ENCODE measurements around the gene NDUFAF8. TPM values are rescaled to one million over a fixed set of nuclear protein-coding genes. Genes with fewer than 3 reads are reported as not detected.

NDUFAF8 gene
- total RNA-seq, 1 donor from 2014 or later = 58.0 TPM

DNA sequence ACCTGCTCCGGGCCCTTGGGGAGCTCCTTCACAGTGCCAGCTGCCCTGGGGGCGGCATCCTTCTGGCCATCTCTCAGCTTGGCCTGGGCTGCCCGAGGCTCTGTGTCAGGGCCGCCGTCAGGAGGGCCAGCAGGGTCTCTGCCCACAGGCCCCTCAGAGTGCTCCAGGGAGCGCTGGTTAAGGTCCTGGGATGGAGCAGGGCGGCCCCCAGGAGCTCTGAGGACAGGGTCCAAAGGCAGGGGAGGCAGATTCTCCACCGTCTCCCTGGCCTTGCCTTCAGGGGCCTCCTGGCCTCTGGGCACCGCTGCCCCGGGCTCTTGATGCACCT lies 7.2 kb downstream of the NDUFAF8 start:
- DNase-seq (ENCODE audit: missing footprints) (peak; percentile 56), ATAC-seq (no peak)
- intact Hi-C loops (cut with DNase I) = no loop called here

DNA sequence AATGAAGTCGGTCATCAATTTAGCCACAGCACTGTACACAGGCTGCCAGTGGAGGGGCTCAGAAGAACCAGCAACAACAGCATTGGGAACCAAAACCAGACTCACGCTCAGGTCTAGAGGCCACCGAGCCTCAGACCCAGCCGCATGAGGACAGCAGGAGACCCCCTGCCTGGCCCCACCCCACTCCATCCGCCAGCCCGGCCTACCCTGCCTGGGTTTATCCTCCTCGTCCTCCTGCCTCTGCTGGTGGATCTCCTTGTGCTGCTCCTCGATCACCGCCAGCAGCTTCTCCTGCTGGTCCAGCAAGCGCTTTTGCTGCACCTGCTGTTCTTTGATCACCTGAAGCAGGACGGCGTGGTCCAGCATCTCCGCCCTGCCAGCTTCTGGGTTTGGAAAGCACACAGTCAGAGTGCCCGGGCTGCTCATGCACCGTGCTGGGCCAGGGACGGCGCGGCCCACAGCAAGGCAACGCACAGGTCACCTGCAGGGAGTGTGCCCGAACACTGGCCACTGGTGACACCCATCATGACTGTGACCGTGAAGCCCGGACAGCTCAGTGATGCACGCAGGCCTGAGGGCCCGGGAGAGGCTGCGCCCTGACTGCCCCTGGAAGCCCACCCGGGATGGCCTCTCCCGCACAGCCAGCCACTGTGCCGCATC lies 7.7 kb downstream of the NDUFAF8 start:
- intact Hi-C loops (cut with DNase I) = no loop called here
- ATAC-seq (no peak), DNase-seq (ENCODE audit: missing footprints) (peak; percentile 64)

DNA sequence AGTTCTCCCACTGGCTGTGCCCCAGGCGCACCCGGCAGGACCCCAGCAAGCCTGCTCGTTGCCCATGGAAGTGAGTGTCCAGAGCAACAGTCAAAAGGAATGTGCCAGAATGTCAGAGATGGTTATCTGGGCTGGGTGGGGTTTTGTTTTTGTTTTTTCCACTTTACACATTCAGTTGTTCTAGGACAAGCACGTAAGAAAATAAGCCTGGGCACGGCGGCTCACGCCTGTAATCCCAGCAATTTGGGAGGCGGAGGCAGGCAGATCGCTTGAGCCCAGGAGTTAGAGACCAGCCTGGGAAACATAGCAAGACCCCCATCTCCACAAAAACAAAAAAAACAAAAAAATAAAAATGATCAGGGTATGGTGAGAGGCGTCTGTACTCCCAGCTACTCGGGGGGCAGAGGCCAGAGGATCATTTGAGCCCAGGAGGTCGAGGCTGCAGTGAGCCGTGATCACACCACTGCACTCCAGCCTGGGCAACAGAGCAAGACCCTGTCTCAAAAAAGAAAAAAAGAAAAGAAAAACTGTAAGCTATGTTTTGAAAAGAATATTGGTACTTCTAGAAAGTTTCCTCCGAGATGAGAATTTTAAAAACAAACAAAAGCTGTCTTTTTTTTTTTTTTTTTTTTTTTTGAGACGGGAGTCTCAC lies 8.3 kb downstream of the NDUFAF8 start:
- DNase-seq (ENCODE audit: missing footprints) (peak; percentile 20), ATAC-seq (no peak)
- intact Hi-C loops (cut with DNase I) = no loop called here

DNA sequence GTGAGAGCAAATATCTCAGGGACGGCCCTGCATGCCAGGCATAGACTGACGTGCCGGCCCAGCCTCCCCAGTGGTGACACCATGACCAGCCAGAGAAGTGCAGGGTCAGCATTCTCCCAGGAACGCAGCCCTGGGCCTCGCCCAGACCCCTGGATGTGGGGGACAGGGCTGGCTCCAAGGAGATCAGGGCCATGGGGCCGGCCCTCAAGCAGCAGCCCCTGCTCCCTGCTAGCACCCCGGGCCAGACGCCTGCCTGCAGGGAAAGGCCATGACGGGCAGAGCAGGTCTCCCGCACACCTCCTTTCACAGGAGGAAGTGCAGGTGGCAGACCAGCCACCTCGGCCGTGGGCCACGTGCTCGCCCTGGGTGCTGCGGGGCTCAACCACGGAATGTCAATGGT lies 9.5 kb downstream of the NDUFAF8 start:
- DNase-seq (ENCODE audit: missing footprints) = peak; percentile 40
- ATAC-seq = no peak
- intact Hi-C loops (cut with DNase I) = no loop called here

DNA sequence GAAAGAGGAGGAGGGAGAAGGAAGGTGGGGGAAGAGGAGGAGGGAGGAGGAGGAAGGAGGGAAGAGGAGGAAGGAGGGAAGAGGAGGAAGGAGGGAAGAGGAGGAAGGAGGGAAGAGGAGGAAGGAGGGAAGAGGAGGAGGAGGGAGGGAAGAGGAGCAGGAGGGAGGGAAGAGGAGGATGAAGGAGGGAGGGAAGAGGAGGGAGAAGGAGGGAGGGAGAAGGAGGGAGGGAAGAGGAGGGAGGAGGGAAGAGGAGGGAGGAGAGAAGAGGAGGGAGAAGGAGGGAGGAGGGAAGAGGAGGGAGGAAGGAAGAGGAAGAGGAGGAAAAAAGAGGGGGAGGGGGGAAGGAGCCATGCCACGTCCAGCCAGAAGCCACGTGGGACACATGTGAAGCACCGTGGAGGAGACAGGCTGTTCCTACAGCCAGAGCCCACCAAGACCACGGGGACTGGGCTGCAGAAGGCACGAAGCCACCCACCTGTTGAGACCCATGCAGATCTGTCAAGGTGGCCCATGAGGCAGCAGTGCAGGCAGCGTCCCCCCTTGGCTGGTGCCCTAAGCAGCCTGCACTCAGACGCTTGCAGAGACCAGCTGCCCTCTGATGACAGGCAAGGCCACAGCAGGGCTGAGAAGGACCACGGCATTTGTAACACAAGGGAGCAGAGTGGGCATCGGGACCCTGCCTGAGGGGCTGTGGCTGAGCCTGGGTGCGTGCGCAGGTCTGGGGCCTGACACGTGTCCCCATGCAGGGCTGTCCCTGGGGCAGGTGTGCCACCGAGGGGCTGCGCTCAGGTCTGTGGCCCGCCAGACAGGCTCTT lies 10.3 kb downstream of the NDUFAF8 start:
- DNase-seq (ENCODE audit: missing footprints) (peak; percentile 35), ATAC-seq (no peak)
- intact Hi-C loops (cut with DNase I) = loop anchor here (5.0 kb wide), 2 partner anchors 153 to 288 kb away; no protein-coding TSS in a partner anchor

DNA sequence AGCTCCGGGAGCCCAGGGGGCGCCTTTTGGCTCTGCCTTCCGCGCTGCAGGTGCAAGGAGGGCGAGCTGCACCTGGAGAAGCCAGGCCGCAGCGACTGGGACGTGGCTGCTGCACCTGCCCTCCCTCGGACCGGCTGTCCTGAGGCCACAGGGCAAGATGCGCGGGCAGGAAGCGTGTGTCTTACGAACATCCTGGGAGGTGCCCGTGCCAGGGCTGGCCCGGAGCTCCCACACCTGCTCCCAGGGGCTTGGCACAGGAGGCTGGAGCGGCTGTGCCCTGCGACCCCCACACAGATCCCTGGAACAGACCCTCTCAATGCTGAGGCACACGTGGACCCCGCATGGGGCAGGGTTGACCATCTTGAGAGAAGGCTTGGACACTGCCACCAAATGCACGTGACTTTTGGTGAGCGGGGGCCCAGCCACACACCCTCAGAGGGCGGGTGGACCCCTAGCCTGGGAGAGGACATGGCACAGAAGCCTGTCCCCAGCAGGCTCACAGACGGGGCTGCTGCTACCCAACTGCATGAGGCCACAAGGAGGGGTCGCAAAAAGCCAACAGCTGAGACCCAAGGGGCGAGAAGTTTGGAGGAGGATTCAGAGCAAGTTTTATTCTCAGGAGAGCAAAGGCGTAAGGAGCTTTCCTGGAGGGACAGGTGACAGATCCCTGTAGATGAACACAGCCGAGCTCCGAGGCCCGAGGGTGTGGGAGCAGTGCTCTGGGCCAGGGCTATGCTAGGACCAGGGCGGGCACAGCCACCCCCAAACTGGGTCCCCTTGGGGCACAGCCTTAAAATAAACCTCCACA lies 11.4 kb downstream of the NDUFAF8 start:
- peak; percentile 34 for DNase-seq (ENCODE audit: missing footprints)
- ATAC-seq = no peak
- intact Hi-C loops (cut with DNase I) = loop anchor here (5.0 kb wide), 2 partner anchors 152 to 287 kb away; no protein-coding TSS in a partner anchor

DNA sequence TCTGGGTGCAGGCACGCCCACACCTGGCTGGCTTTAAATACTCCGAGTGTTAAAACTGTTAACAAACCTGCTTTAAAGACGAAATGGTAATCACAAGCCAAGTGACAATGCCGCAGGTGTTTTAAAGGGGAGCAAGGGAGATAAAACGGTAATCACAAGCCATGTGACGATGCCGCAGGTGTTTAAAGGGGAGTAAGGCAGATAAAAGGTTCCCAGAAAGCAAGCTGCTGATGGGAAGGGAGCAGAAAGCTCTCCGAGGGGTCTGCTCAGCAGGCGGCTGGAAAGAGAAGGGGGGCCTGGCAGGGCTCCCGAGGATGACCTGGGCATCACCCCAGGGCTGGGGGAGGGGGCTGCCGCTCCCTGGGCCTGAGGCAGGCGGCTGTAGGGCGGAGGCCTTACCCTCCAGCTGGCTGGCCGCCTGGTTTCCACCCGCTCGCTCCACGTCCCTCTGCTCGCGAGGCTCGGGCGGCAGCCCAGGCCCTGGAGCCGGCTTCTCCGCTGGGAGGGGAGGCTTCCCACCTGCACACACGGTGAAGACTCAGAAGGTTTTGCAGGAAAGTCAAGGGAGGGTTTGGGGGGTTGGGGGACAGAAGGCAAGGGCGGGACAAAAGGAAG lies 12.1 kb downstream of the NDUFAF8 start:
- ATAC-seq (peak; percentile 47), DNase-seq (ENCODE audit: missing footprints) (peak; percentile 64)
- intact Hi-C loops (cut with DNase I) = loop anchor here (5.0 kb wide), 2 partner anchors 151 to 286 kb away; no protein-coding TSS in a partner anchor

DNA sequence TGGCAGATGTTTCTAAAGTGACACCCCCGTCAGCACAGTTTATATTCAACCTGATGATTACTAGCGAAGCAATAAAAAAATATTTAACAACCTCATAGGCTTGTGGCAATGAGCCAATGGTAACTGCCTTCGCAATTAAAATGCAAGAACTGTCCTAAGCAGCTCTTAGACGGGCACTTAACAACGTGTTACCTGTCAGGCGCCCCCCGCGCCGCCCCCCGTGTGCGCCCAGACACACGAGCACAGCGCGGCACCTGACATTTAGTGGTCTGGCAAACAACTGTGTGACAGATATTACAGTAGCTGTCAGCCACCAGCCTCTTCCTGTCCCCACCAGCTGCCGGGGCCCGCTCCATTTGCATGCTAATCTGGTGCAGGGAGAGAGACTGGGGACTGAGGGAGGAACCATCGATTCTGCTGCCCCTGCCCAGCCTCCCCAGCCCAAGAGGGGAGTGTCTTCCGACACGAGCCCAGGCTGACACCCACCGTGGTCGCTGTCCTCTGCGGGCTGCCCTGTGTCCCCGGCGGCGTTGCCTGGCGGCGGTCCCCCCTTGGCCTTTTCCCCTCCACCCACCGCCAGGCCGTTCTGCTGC lies 12.7 kb downstream of the NDUFAF8 start:
- intact Hi-C loops (cut with DNase I) = loop anchor here (5.0 kb wide), 2 partner anchors 150 to 285 kb away; no protein-coding TSS in a partner anchor
- no peak for ATAC-seq
- DNase-seq (ENCODE audit: missing footprints) = peak; percentile 60

DNA sequence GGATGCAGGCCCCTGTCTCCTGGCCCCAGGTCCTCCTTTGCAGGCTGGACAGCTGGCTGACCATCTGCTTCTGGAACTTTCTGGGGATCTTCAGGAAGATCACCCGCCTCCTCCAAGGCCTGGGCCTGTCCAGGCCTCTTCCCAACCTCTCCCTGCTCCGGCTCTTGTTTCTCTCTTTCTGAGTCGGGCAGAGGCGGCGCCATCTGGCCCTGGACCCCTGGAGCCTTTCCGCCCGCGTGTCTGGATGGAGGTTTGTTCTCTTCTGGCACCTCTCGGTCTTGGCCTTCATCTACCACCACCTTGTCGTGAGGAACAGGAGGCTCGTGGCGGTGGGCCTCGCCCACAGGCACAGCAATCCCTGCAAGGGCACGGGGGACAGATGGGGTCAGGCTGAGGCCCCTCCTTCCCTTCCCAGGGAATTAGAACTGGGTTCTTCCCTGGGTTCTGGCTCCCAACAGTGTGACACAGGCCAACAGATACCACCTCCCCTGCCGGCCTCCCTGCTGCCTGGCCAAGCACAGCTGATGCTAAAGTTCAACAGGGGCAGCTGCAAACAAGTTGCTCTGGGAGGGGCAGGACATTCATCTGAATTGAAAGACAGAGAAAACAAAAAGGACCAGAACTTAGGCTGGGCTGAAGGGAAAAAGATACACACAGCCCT lies 13.3 kb downstream of the NDUFAF8 start:
- peak; percentile 50 for DNase-seq (ENCODE audit: missing footprints)
- intact Hi-C loops (cut with DNase I) = loop anchor here (5.0 kb wide), 2 partner anchors 150 to 285 kb away; no protein-coding TSS in a partner anchor
- no peak for ATAC-seq

DNA sequence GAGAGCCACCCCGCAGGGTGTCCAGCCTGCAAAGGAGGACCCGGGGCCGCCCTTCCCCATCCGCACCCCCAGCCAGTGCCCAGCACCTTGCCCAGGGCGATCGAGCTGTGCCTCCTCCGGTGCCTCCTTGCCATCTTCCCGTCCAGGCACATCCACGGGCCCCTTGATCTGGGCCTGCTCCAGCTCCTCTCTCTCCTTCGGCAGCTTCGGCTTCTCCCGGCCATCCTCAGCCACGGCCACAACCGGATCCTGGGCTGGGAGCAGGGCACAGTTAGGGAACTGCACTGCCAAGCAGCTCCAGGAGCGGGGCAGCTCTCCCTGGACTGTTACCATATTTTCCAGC lies 13.8 kb downstream of the NDUFAF8 start:
- ATAC-seq (no peak), DNase-seq (ENCODE audit: missing footprints) (peak; percentile 69)
- intact Hi-C loops (cut with DNase I) = loop anchor here (5.0 kb wide), 2 partner anchors 149 to 284 kb away; no protein-coding TSS in a partner anchor

DNA sequence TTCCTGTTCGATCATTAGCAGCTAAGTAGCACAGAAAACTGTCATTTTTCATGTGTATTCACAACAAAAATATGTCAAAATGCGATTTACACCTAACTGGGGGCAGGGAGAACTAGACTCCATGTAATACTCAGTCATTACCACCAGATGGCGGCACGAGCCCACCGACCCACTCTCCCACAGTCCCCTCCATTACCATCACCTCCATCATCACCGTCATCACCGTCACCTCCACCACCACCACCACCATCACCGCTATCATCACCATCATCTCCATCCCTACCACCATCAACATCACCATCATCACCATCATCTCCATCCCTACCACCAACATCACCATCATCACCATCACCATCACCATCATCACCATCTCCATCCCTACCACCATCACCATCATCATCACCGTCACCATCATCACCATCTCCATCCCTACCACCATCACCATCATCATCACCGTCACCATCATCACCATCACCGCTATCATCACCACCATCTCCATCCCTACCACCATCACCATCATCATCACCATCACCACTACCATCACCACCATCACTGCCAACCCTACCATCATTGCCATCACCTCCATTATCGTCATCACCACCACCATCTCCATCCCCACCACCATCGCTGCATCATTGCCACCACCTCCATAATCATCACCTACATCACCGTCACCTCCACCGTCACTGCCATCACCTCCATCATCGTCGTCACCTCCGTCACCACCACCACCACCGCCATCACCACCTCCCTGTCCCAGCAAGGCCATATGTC lies 14.4 kb downstream of the NDUFAF8 start:
- intact Hi-C loops (cut with DNase I) = loop anchor here (2.0 to 5.0 kb wide), 3 partner anchors 149 to 347 kb away; no protein-coding TSS in a partner anchor
- DNase-seq (ENCODE audit: missing footprints) = peak; percentile 82
- ATAC-seq = peak; percentile 51

DNA sequence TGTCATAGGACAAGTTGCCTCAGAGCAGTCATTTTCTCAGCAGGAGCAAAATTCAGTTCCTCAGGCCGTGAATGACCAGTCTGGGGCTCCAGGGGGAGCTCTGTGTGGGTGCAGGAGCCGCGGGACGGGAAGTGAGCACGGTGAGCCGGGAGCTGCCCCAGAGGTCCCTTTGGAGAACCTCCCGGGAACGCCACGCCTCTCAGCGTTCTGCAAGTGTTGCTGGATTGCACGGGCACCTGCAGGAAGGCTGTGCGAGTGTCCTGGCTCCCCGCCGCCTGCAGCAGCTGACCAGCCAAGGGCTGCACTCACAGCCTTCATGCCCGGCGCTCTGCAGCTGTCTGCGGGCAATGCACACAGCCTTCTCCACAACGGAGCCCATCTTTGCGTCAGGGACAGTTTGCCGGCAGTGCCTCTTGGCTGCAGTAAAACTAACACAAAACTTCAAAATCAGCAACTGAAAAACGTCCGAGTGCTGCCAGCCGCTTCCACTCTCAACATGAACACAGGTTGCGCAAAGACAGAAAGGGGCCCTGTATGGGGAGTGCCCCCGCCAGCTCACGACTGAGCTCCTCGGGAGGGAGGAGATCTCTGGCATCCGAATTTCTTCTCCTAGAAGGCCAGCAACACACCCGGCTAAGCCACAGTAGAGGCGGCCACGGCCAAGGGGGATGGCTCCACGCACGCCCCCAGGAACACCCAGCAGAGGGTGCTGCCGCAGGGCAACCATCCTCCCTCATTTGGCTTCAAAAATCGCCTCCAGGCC lies 16.0 kb downstream of the NDUFAF8 start:
- intact Hi-C loops (cut with DNase I) = loop anchor here (1.0 to 5.0 kb wide), 5 partner anchors 37 to 346 kb away; no protein-coding TSS in a partner anchor
- peak; percentile 92 for DNase-seq (ENCODE audit: missing footprints)
- peak; percentile 86 for ATAC-seq

DNA sequence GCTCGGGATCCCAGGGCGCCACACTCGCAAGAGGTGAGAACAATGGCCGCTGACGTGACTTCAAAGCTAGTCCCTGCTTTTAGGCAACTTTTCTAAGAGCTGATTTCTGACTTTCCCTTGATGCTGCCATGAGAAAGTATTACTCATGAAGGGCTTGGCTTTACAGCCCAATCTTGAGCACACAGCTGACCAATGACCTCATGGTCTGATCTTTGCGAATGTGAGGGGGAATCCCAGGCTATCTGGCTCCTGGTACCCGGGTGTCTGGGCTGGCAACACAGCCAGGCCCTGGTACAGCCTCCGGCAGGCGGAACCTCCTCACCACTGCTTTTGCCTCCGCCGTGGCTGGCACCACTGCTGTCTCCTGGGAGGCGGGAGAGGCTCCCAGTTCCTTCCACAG lies 17.5 kb downstream of the NDUFAF8 start:
- intact Hi-C loops (cut with DNase I) = loop anchor here (5.0 kb wide), 1 partner anchor 36 kb away; no protein-coding TSS in a partner anchor
- ATAC-seq = no peak
- DNase-seq (ENCODE audit: missing footprints) = peak; percentile 42

DNA sequence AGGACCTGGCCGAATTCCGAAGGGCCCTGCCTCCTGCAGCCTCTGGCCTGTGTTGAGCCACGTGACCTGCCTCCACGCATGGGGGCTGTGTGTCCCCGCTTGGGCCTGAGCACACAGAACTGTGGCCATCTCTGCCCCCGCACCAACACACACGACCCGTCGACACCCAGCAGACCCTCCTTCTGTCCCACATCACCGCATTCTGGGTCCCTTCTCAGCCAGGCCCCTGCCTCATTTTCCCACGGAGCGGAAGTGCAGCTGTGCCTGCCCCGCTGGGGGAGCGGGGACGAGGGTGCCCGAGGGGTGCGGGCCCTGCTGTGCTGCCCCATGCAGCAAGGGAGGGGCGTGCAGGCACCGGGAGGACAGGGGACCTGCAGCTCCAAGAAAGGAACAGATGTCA lies 18.4 kb downstream of the NDUFAF8 start:
- ATAC-seq (no peak), DNase-seq (ENCODE audit: missing footprints) (peak; percentile 34)
- intact Hi-C loops (cut with DNase I) = loop anchor here (5.0 kb wide), 1 partner anchor 35 kb away; no protein-coding TSS in a partner anchor

DNA sequence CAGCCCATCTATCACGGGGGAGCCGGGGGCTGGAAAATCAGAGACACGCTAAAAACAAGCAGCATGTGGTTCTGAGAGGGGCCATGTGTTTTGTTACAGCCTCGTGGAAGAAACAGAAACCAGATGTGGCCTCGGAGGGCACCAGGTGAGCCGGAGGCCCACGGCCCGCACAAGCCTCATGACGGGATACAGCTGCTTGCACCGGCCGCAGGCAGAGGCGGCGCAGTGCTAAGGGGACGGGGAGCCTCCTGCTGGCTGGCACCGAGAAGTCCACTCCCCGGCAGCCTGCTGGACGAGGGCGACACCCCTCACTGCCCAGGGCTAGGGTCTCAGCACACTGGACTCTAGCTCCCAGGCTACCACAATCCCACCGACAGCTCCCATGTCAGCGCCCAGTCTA lies 19.2 kb downstream of the NDUFAF8 start:
- peak; percentile 53 for DNase-seq (ENCODE audit: missing footprints)
- ATAC-seq = no peak
- intact Hi-C loops (cut with DNase I) = loop anchor here (5.0 kb wide), 1 partner anchor 34 kb away; no protein-coding TSS in a partner anchor

All from Right ventricle myocardium inferior (tissue), 1 donor.